IMR-90 (cell line): ENCODE measurements around the gene COL6A5.

Experiments
- MAZ ChIP-seq: IDR thresholded peaks from 2 replicates; pipeline ENCODE4 v1.6.1; 2012; ENCODE audit warnings: low read depth, mild to moderate bottlenecking, low read length, improper control_type of control experiment, moderate library complexity, borderline replicate concordance
- TF ChIP-seq, protein P1 (sequence below): conservative IDR thresholded peaks from 2 replicates; pipeline ENCODE4 v1.5.1; 2012; ENCODE audit warnings: mild to moderate bottlenecking, low read depth, low read length, improper control_type of control experiment

DNA sequence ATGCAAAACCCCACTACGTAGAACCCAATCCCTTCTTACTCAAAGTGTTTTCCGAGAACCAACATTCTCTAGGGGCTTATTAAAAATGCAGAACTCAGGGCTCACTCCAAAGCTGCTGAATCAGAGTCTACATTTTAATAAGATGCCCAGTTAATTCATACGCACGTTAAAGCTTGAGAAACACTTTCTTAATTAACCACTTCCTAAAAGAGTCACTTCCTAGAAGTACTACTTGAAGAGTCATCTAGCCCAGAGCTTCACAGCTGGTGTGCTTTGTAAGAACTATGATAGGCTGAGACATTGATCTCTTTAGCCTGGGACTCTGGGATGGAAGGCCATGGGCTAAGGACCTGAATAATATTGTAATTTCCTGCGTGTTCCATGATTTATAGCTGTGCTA, 9.0 kb downstream of the COL6A5 start:
- TF ChIP-seq, protein P1, sequence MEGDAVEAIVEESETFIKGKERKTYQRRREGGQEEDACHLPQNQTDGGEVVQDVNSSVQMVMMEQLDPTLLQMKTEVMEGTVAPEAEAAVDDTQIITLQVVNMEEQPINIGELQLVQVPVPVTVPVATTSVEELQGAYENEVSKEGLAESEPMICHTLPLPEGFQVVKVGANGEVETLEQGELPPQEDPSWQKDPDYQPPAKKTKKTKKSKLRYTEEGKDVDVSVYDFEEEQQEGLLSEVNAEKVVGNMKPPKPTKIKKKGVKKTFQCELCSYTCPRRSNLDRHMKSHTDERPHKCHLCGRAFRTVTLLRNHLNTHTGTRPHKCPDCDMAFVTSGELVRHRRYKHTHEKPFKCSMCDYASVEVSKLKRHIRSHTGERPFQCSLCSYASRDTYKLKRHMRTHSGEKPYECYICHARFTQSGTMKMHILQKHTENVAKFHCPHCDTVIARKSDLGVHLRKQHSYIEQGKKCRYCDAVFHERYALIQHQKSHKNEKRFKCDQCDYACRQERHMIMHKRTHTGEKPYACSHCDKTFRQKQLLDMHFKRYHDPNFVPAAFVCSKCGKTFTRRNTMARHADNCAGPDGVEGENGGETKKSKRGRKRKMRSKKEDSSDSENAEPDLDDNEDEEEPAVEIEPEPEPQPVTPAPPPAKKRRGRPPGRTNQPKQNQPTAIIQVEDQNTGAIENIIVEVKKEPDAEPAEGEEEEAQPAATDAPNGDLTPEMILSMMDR: no peak
- no peak for TF ChIP-seq MAZ
